ENCODE results near the gene TUG1. TPM values are rescaled to one million over a fixed set of nuclear protein-coding genes. Genes with fewer than 3 reads are reported as not detected.

TUG1 gene
- total and polyA plus RNA-seq, 8 donors: 11.3 to 108 (median 55.5) TPM

- DNase-seq: no peak
- Histone ChIP-seq H3K4me3 (no peak overlapping the region), H3K27ac (no peak overlapping the region), H3K27me3 (no peaks in the 10 kb centered on the region), H3K4me1 (no peaks in the 10 kb centered on the region), H3K36me3 (no peaks in the 10 kb centered on the region), H3K9me3 (peaks cover 2 to 67% (median 49%) of the 10 kb centered on the region in 4 donors)
- intact Hi-C loops (cut with DNase I; ENCODE audit: low total_unique reads): no loop called here
- 78 to 94% (median 84%) methylated on average over 2 of the region's 2 CpGs for WGBS, 5 donors
- TF ChIP-seq CTCF (IDR thresholded peaks at IDR 0.05) (no peak), POLR2AphosphoS5 (IDR thresholded peaks at IDR 0.05) (no peak), EP300 (IDR thresholded peaks at IDR 0.05) (no peak), POLR2A (IDR thresholded peaks at IDR 0.05) (no peak)
Measured at GRCh38 chr22:30982512-30982911, 13.4 kb downstream of the TUG1 start.

GRCh38 chr22:30984317-30984716, 15.3 kb downstream of the TUG1 start:
- TF ChIP-seq POLR2AphosphoS5 (IDR thresholded peaks at IDR 0.05) (no peak), CTCF (IDR thresholded peaks at IDR 0.05) (no peak), EP300 (IDR thresholded peaks at IDR 0.05) (no peak), POLR2A (IDR thresholded peaks at IDR 0.05) (no peak)
- Histone ChIP-seq H3K9me3 (peaks cover 0 to 57% (median 40%) of the 10 kb centered on the region in 4 donors), H3K4me1 (no peaks in the 10 kb centered on the region), H3K36me3 (no peaks in the 10 kb centered on the region), H3K27ac (no peak overlapping the region), H3K4me3 (no peak overlapping the region), H3K27me3 (no peaks in the 10 kb centered on the region)
- DNase-seq: no peak
- intact Hi-C loops (cut with DNase I; ENCODE audit: low total_unique reads): no loop called here
- 63 to 76% (median 65%) methylated on average over 2 of the region's 2 CpGs for WGBS, 5 donors

GRCh38 chr22:30985561-30986208, 16.6 kb downstream of the TUG1 start:
- Histone ChIP-seq H3K9me3 (peaks cover 0 to 47% (median 28%) of the 10 kb centered on the region in 4 donors), H3K27ac (no peak overlapping the region), H3K27me3 (no peaks in the 10 kb centered on the region), H3K4me1 (no peaks in the 10 kb centered on the region), H3K4me3 (no peak overlapping the region), H3K36me3 (no peaks in the 10 kb centered on the region)
- DNase-seq: no peak
- TF ChIP-seq CTCF (IDR thresholded peaks at IDR 0.05): no peak
- TF ChIP-seq POLR2A (IDR thresholded peaks at IDR 0.05): no peak
- TF ChIP-seq EP300 (IDR thresholded peaks at IDR 0.05): no peak
- TF ChIP-seq POLR2AphosphoS5 (IDR thresholded peaks at IDR 0.05): no peak
- WGBS, 5 donors: 51 to 69% (median 68%) methylated on average over 4 of the region's 4 CpGs
- intact Hi-C loops (cut with DNase I; ENCODE audit: low total_unique reads): no loop called here

GRCh38 chr22:30989474-30989873, 20.4 kb downstream of the TUG1 start:
- DNase-seq: no peak
- H3K36me3 ChIP-seq: no peaks in the 10 kb centered on the region
- no peak overlapping the region for H3K4me3 ChIP-seq
- H3K9me3 ChIP-seq: peaks cover 0 to 36% (median 10%) of the 10 kb centered on the region in 4 donors
- H3K4me1 ChIP-seq: peaks cover 0 to 11% (median 4%) of the 10 kb centered on the region in 4 donors
- H3K27me3 ChIP-seq: no peaks in the 10 kb centered on the region
- H3K27ac ChIP-seq: no peak overlapping the region
- TF ChIP-seq POLR2A (IDR thresholded peaks at IDR 0.05): no peak
- no peak for TF ChIP-seq CTCF (IDR thresholded peaks at IDR 0.05)
- TF ChIP-seq EP300 (IDR thresholded peaks at IDR 0.05): no peak
- TF ChIP-seq POLR2AphosphoS5 (IDR thresholded peaks at IDR 0.05): no peak
- intact Hi-C loops (cut with DNase I; ENCODE audit: low total_unique reads): no loop called here
